Cardiac fibroblast (primary cell): ENCODE data around the gene PIEZO2.

Source experiments
- DNase-seq, 2 donors: peaks; one replicate each; pipeline versions ENCODE4 v3.0.0 to v3.0.0-alpha.2; 2010; ENCODE audit warnings: low read depth in 2 of 2
- H3K4me3 ChIP-seq, 2 donors: replicated peaks in 1 of 2; 1 replicate in 1 of 2; 2 replicates in 1 of 2; pipeline ENCODE4 v1.5.1; 2011; ENCODE audit warnings: low read depth in 2 of 2, low read length in 2 of 2, mild to moderate bottlenecking in 2 of 2, moderate library complexity in 1 of 2
- CTCF ChIP-seq: IDR thresholded peaks from one replicate; pipeline ENCODE4 v1.5.1; 2011; ENCODE audit warnings: low read depth, mild to moderate bottlenecking, low read length, inconsistent platforms

PIEZO2 gene

GRCh38 chr18:10822456-10822855 lies 326.9 kb downstream of the PIEZO2 start:
- DNase-seq, result peak in 1 of 2 donors; percentile 18
- no peak for TF ChIP-seq CTCF

GRCh38 chr18:10820681-10821080 lies 328.7 kb downstream of the PIEZO2 start:
- no peak for TF ChIP-seq CTCF
- DNase-seq, result no peak
- no peak overlapping the region for H3K4me3 ChIP-seq

More at GRCh38 chr18:10822456-10822855, 326.9 kb downstream of the PIEZO2 start:
- no peak overlapping the region for H3K4me3 ChIP-seq

GRCh38 chr18:10814336-10814735 lies 335.0 kb downstream of the PIEZO2 start:
- no peak overlapping the region for H3K4me3 ChIP-seq
- no peak for DNase-seq
- TF ChIP-seq CTCF, result no peak

GRCh38 chr18:10805587-10806118 lies 343.7 kb downstream of the PIEZO2 start:
- H3K4me3 ChIP-seq, result no peak overlapping the region
- TF ChIP-seq CTCF, result no peak
- DNase-seq, result no peak

GRCh38 chr18:10804126-10804525 lies 345.2 kb downstream of the PIEZO2 start:
- DNase-seq, result no peak
- TF ChIP-seq CTCF, result no peak
- H3K4me3 ChIP-seq, result no peak overlapping the region

GRCh38 chr18:10798727-10799550 lies 350.4 kb downstream of the PIEZO2 start:
- TF ChIP-seq CTCF, result no peak
- DNase-seq, result peak; percentile 5 to 62

More at GRCh38 chr18:10798727-10799550, 350.4 kb downstream of the PIEZO2 start:
- no peak overlapping the region for H3K4me3 ChIP-seq
